Fibroblast of the aortic adventitia (primary cell): ENCODE results near the gene GALNT1. TPM values are rescaled to one million over a fixed set of nuclear protein-coding genes. Genes with fewer than 3 reads are reported as not detected.

Source experiments
- DNase-seq: peaks from one replicate; pipeline ENCODE4 v3.0.0-alpha.2; 2010; ENCODE audit warnings: low read depth
- H3K4me3 ChIP-seq: 2 replicates; pipeline ENCODE4 v1.5.1; 2011; ENCODE audit warnings: low read depth, mild to moderate bottlenecking, control low read depth, low read length, moderate library complexity
- total RNA-seq: library from RNA; depleted of rRNA; stranded (reverse); fragments of >200 nt; gene quantifications from 2 replicates; pipeline ENCODE4 v1.2.3, GENCODE V29; 2012; ENCODE audit warnings: low replicate concordance
- TF ChIP-seq, protein P1 (sequence below): IDR thresholded peaks from 2 replicates; pipeline ENCODE4 v1.5.1; 2011; ENCODE audit warnings: mild to moderate bottlenecking, low read length, control low read depth, inconsistent platforms; ENCODE audit not compliant: insufficient read depth

GALNT1 gene
- total RNA-seq, 1 donor: 49.0 TPM

DNA sequence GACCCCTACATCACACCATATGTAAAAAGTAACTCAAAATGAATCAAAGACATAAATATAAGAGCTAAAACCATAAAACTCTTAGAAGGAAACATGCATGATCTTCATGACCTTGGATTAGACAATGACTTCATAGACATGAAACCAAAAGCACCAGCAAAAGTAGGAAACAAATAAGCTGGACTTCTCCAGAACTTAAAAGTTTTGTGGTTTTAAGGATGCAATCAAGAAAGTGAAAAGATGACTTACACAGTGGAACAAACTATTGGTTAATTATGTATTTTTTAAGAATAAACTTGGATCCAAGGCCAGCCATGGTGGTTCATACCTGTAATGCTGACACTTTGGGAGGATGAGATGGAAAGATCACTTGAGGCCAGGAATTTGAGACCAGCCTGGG, 150.2 kb downstream of the GALNT1 start:
- TF ChIP-seq, protein P1, sequence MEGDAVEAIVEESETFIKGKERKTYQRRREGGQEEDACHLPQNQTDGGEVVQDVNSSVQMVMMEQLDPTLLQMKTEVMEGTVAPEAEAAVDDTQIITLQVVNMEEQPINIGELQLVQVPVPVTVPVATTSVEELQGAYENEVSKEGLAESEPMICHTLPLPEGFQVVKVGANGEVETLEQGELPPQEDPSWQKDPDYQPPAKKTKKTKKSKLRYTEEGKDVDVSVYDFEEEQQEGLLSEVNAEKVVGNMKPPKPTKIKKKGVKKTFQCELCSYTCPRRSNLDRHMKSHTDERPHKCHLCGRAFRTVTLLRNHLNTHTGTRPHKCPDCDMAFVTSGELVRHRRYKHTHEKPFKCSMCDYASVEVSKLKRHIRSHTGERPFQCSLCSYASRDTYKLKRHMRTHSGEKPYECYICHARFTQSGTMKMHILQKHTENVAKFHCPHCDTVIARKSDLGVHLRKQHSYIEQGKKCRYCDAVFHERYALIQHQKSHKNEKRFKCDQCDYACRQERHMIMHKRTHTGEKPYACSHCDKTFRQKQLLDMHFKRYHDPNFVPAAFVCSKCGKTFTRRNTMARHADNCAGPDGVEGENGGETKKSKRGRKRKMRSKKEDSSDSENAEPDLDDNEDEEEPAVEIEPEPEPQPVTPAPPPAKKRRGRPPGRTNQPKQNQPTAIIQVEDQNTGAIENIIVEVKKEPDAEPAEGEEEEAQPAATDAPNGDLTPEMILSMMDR: no peak
- H3K4me3 ChIP-seq: no peak overlapping the region
- no peak for DNase-seq

DNA sequence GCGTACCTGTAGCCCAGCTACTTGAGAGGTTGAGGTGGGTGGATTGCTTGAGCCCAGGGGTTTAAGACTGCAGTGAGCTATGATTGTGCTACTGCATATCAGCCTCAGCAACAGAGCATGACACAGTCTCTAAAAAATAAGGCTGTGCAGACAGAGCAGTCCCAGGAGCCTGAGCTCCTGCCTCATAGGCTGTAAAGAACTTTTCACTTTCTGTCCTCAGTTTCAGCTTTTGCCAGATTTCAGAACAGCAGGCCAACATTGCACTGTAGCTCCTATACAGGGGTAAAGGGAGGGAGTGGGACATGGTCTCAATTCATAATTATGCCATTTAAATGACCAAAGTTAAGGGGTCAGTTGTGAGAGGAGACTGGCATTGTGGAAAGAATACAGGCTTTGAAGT, 150.6 kb downstream of the GALNT1 start:
- no peak overlapping the region for H3K4me3 ChIP-seq
- no peak for DNase-seq
- TF ChIP-seq, protein P1: no peak

DNA sequence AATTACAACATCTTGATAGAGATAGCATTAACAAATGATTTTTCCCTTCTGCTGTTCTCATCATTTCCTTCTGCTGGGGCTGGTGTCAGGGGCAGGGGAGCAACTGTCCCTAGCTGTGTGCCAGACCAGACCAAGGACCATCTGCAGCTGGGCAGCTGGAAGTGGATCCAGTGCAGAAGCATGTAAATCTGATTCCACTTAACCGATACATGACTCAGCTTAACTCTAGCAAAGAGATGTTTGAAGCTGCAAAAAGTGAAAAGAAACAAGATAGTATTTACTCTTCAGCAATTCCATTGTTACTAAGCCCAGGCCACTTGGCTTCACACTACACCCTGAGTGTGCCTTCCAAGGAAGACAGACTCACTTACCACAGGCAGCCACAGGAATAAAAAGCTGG, 151.1 kb downstream of the GALNT1 start:
- no peak overlapping the region for H3K4me3 ChIP-seq
- TF ChIP-seq, protein P1: no peak
- peak; percentile 90 for DNase-seq

DNA sequence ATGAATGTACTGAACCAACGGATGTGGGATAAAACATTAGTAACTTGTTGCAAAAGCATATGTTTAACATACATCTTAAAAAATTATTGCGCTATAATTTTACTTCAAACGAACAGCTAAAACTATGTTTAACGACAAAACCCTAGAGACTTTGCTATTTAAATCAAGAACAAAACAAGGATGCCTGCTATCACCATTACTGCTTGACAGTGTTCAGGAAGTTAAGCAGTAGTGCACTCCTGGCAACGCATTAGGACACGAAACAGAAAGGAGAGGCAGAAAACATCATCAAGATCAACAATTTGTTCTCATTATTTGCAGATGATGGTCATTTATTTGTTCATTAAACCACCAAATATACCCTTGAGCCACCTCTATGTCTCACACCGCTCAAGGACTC, 151.9 kb downstream of the GALNT1 start:
- TF ChIP-seq, protein P1: no peak
- DNase-seq: no peak
- H3K4me3 ChIP-seq: no peak overlapping the region

DNA sequence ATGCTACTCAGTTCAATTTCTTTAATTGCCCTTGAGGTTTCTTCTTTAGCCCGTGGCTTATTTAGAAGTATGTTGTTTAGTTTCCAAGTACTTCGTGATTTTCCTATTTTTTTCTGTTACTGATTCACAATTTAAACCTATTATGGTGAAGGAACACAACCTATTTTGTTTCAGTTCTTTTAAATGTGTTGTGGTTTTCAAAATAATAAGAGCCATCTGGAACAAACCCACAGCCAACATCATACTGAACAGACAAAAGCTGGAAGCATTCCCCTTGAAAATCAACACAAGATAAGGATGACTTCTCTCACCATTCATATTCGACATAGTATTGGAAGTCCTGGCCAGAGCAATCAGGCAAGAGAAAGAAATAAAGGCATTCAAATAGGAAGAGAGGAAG, 155.2 kb downstream of the GALNT1 start:
- no peak overlapping the region for H3K4me3 ChIP-seq
- DNase-seq: peak; percentile 75
- TF ChIP-seq, protein P1: no peak

DNA sequence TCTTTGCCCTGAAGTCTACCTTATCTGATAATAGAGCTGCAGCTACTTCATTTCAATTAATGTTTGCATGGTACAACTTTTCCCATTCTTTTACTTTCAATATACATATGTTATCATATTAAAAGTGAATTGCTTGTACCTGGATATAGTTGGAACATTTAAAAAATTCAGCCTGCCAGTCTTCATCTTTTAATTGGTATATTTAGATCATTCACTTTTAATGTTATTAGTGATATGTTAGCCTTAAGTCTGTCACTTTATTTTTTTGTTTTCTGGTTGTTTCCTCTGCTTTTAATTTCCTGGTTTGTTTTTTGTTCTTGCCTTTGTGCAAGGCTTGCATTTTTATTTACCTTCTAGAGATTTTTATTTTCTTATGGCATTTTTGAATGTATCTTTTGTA, 158.2 kb downstream of the GALNT1 start:
- H3K4me3 ChIP-seq: no peak overlapping the region
- DNase-seq: no peak

DNA sequence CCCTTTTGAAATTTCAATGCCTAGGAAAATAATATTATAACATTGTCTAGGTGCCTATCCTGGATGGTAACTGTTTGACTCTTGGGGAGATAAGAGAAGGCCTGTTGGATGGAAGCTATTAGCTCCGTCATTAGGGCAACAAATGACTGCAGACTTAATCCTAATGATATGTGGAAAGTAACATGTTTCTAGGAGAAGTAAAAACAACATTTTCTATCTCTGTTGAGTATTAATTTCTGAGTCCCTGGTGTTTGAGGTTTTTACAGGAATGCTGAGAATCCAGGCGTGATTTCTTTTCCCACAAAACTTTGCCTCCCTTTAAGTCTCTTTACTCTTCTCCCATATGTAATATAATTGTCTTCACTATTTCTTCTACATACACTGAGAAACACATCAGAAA, 159.1 kb downstream of the GALNT1 start:
- TF ChIP-seq, protein P1: no peak
- H3K4me3 ChIP-seq: no peak overlapping the region
- no peak for DNase-seq

More for the DNA sequence above, 158.2 kb downstream of the GALNT1 start:
- TF ChIP-seq, protein P1: no peak
